ACC112 (cell line): Measurements from ENCODE around the gene TSPAN12.

Experiments
- H2AFZ ChIP-seq: fragments of 200-600 bp; sonication (generic); one replicate; pipeline ENCODE4 v1.6.0; 2017; ENCODE audit warnings: antibody characterized with exemption, low read length; ENCODE audit not compliant: unreplicated experiment
- H3K27ac ChIP-seq: fragments of 200-600 bp; sonication (generic); 2 replicates; pipeline ENCODE4 v1.5.1; 2014; ENCODE audit warnings: low read depth, mild to moderate bottlenecking, antibody characterized with exemption, low read length, moderate library complexity
- H3K27me3 ChIP-seq: fragments of 200-600 bp; sonication (generic); 2 replicates; pipeline ENCODE4 v1.6.1; 2014; ENCODE audit warnings: mild to moderate bottlenecking, antibody characterized with exemption, low read length, moderate library complexity, mixed read lengths; ENCODE audit not compliant: insufficient read depth
- H3K36me3 ChIP-seq: fragments of 200-600 bp; sonication (generic); 2 replicates; pipeline ENCODE4 v1.6.1; 2016; ENCODE audit warnings: mild to moderate bottlenecking, antibody characterized with exemption, low read length, moderate library complexity, mixed read lengths; ENCODE audit not compliant: insufficient read depth
- H3K4me1 ChIP-seq: fragments of 200-600 bp; sonication (generic); one replicate; pipeline ENCODE4 v1.6.1; 2016; ENCODE audit warnings: low read length, mixed read lengths; ENCODE audit not compliant: insufficient read depth, unreplicated experiment, control insufficient read depth
- H3K4me3 ChIP-seq: fragments of 200-600 bp; sonication (generic); 2 replicates; pipeline ENCODE4 v1.5.1; 2014; ENCODE audit warnings: mild to moderate bottlenecking, low read depth, low read length
- H3K79me2 ChIP-seq: fragments of 200-600 bp; sonication (generic); one replicate; pipeline ENCODE4 v1.6.0; 2016; ENCODE audit warnings: low read length; ENCODE audit not compliant: control insufficient read depth, unreplicated experiment, insufficient read depth

TSPAN12 gene

GRCh38 chr7:120867932-120868331 is 10.0 kb upstream of the TSPAN12 start:
- Histone ChIP-seq H3K36me3 (no peaks in the 10 kb centered on the region), H3K79me2 (no peaks in the 10 kb centered on the region), H3K27me3 (no peaks in the 10 kb centered on the region; the same call in 1 of the 2 replicates), H3K4me3 (no peak overlapping the region), H3K27ac (no peak overlapping the region), H3K4me1 (no peaks in the 10 kb centered on the region), H2AFZ (no peak overlapping the region)

- Histone ChIP-seq H3K79me2 (no peaks in the 10 kb centered on the region), H3K27me3 (no peaks in the 10 kb centered on the region; the same call in 1 of the 2 replicates), H3K36me3 (no peaks in the 10 kb centered on the region), H3K4me1 (no peaks in the 10 kb centered on the region), H3K27ac (no peak overlapping the region), H3K4me3 (no peak overlapping the region), H2AFZ (no peak overlapping the region)
These were observed 7.4 kb upstream of the TSPAN12 start for GRCh38 chr7:120865191-120865981.

DNA sequence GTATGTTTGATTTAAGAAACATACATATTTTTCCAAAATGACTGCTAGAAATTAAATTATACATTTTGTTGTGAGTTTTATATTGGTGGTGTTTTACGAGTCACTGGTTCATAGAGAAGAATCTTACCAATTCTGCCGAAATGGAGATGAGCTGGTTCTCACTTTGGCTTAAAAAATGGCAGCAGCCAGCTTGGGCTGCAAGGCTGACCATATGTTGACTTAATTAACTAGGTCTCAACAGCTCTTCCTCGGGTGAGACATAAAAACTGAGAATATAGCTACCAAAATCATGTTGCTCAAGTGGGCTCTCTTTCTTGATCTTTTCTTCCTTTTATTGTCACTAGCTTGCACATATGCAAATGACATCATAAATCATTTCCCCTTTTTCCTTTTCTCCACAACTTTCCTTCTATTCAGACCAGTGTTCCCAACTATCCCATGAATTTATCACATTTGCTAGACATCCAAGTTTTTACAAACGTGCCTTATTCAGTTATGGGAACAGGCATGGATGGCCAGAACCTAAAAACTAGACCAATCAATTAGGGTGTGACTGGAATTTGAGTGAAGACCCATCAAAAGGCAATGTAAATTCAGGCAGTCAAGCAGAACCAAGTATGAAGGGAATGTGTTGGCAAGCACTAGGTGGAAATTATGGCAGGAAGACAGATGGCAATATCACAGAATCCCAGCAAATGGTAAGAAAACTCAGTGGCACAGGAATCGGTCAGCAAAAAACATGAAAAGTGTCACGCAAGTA is 6.4 kb upstream of the TSPAN12 start:
- Histone ChIP-seq H3K27ac (no peak overlapping the region), H2AFZ (no peak overlapping the region), H3K27me3 (no peaks in the 10 kb centered on the region; the same call in 1 of the 2 replicates), H3K4me1 (no peaks in the 10 kb centered on the region), H3K4me3 (no peak overlapping the region), H3K36me3 (no peaks in the 10 kb centered on the region), H3K79me2 (no peaks in the 10 kb centered on the region)

GRCh38 chr7:120862987-120863590 is 5.1 kb upstream of the TSPAN12 start:
- Histone ChIP-seq H3K36me3 (no peaks in the 10 kb centered on the region), H3K27me3 (no peaks in the 10 kb centered on the region; the same call in 1 of the 2 replicates), H2AFZ (no peak overlapping the region), H3K4me3 (no peak overlapping the region), H3K79me2 (no peaks in the 10 kb centered on the region), H3K27ac (no peak overlapping the region), H3K4me1 (peaks cover 5% of the 10 kb centered on the region)

- no peaks in the 10 kb centered on the region; the same call in 1 of the 2 replicates for H3K27me3 ChIP-seq
- H3K4me1 ChIP-seq: peaks cover 5% of the 10 kb centered on the region
- no peak overlapping the region for H3K4me3 ChIP-seq
- H3K36me3 ChIP-seq: no peaks in the 10 kb centered on the region
- H3K27ac ChIP-seq: no peak overlapping the region
- H2AFZ ChIP-seq: no peak overlapping the region
- no peaks in the 10 kb centered on the region for H3K79me2 ChIP-seq
These were observed 2.2 kb upstream of the TSPAN12 start for GRCh38 chr7:120860156-120860555.

GRCh38 chr7:120859459-120859858 is 1.5 kb upstream of the TSPAN12 start:
- Histone ChIP-seq H3K27me3 (no peaks in the 10 kb centered on the region; the same call in 1 of the 2 replicates), H3K79me2 (no peaks in the 10 kb centered on the region), H2AFZ (no peak overlapping the region), H3K27ac (no peak overlapping the region), H3K4me1 (peaks cover 5% of the 10 kb centered on the region), H3K4me3 (no peak overlapping the region), H3K36me3 (no peaks in the 10 kb centered on the region)

DNA sequence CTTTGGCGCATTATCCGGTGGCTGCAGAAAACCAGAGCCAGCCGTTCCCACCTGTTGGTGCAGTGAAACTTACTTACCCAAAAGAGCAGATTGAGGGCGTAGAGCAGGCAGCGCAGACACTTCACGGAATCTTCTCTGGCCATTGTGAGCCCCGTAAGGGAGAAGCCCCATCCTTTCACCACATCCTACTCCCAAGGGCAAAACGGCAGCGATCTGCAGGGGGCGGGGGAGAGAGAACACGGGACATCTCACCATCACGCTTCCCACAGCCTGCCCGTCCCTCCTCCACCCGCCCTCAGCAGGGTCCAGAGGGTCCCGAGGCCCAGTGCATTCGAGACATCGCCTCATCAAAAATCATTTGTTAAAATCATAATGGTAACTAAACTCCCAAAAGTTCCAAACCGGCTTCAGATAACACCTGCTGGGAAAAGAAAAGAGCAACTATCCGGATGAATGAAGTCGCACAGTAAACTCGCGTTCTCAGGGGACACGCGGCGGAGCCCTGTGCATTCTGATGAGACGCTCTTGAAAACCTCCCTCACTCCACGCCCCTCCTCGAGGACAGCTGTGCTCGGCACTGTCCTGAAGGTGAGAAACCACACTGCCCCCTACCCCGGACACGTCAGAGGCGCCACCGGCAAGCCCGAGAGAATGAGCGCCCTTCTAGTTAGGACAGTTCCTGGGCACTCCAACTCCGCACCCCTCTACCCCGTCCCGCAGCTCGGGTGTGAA is 1.2 kb downstream of the TSPAN12 start:
- peak overlapping the region; percentile 6 for H2AFZ ChIP-seq
- no peaks in the 10 kb centered on the region for H3K36me3 ChIP-seq
- H3K79me2 ChIP-seq: no peaks in the 10 kb centered on the region
- H3K4me3 ChIP-seq: peak overlapping the region; percentile 83
- no peak overlapping the region for H3K27ac ChIP-seq
- H3K27me3 ChIP-seq: no peaks in the 10 kb centered on the region
- peaks cover 5% of the 10 kb centered on the region for H3K4me1 ChIP-seq

GRCh38 chr7:120856198-120856597 is 1.7 kb downstream of the TSPAN12 start:
- Histone ChIP-seq H3K79me2 (no peaks in the 10 kb centered on the region), H2AFZ (no peak overlapping the region), H3K27ac (no peak overlapping the region), H3K36me3 (no peaks in the 10 kb centered on the region), H3K27me3 (no peaks in the 10 kb centered on the region), H3K4me1 (peaks cover 5% of the 10 kb centered on the region), H3K4me3 (peak overlapping the region; percentile 83; the same call in 1 of the 2 replicates)

DNA sequence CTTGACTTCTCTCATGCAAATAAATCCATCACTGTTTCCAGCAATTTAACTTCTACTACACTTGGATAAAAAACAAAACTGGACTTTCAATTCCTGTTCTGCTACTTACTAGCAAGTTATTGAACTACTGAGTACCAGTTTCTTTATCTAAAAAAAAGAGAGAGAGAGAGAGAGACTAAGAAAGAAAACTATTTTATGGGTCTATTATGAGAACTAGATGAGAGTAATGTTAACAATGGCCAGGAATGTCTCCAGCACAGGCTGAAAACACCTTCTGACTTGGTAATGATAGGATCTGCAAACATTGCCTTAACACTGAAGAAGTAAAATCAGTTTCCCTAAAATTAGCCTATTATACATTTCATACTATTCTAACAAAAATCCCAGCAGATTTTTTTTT is 5.2 kb downstream of the TSPAN12 start:
- Histone ChIP-seq H3K4me3 (no peak overlapping the region), H3K27ac (no peak overlapping the region), H3K79me2 (no peaks in the 10 kb centered on the region), H2AFZ (no peak overlapping the region), H3K36me3 (no peaks in the 10 kb centered on the region), H3K4me1 (no peaks in the 10 kb centered on the region), H3K27me3 (no peaks in the 10 kb centered on the region)

- Histone ChIP-seq H3K4me3 (no peak overlapping the region), H3K36me3 (no peaks in the 10 kb centered on the region), H3K4me1 (no peaks in the 10 kb centered on the region), H3K79me2 (no peaks in the 10 kb centered on the region), H3K27me3 (no peaks in the 10 kb centered on the region), H2AFZ (no peak overlapping the region), H3K27ac (no peak overlapping the region)
These were observed 14.8 kb downstream of the TSPAN12 start for GRCh38 chr7:120843109-120843508.
